ENCODE results near the gene VARS2. TPM values are rescaled to one million over a fixed set of nuclear protein-coding genes. Genes with fewer than 3 reads are reported as not detected.

Gene VARS2
- total RNA-seq, 2 donors from 2014 or later = 12.1 to 13.6 TPM

GRCh38 chr6:30881392-30882203 is 32.4 kb upstream of the VARS2 start:
- H3K36me3 ChIP-seq = no peaks in the 10 kb centered on the region
- no peak overlapping the region for H3K4me3 ChIP-seq
- no peak for TF ChIP-seq CTCF (IDR thresholded peaks at IDR 0.05)
- no peak for DNase-seq (ENCODE audit: low spot score)
- H3K27ac ChIP-seq = peak overlapping the region; percentile 88 to 95
- H3K27me3 ChIP-seq = no peaks in the 10 kb centered on the region
- no peaks in the 10 kb centered on the region for H3K9me3 ChIP-seq
- peaks cover 0 to 58% of the 10 kb centered on the region in 2 donors for H3K4me1 ChIP-seq

- Histone ChIP-seq H3K9me3 (no peaks in the 10 kb centered on the region), H3K27ac (peak overlapping the region; percentile 88 to 95), H3K27me3 (no peaks in the 10 kb centered on the region), H3K36me3 (no peaks in the 10 kb centered on the region), H3K4me3 (no peak overlapping the region), H3K4me1 (peaks cover 0 to 55% of the 10 kb centered on the region in 2 donors)
- DNase-seq (ENCODE audit: low spot score) = no peak
- no peak for TF ChIP-seq CTCF (IDR thresholded peaks at IDR 0.05)
Observed at GRCh38 chr6:30882204-30882758, 31.8 kb upstream of the VARS2 start.

- Histone ChIP-seq H3K4me1 (peaks cover 0 to 52% of the 10 kb centered on the region in 2 donors), H3K4me3 (peak overlapping the region in 1 of 2 donors; percentile 88)
- peak; percentile 71 for DNase-seq (ENCODE audit: low spot score)
Observed at GRCh38 chr6:30882759-30883684, 31.0 kb upstream of the VARS2 start.

GRCh38 chr6:30883685-30884520 is 30.1 kb upstream of the VARS2 start, which contains the start of gene DDR1:
Gene DDR1, plus strand, starts transcription at chr6:30884519. Its CDS starts 4,211 bp downstream, at chr6:30888730.
- Histone ChIP-seq H3K9me3 (no peaks in the 10 kb centered on the region), H3K4me1 (peaks cover 0 to 59% of the 10 kb centered on the region in 2 donors), H3K27ac (peak within 1 kb of the TSS; percentile 88 to 95), H3K4me3 (peak within 1 kb of the TSS; percentile 66 to 88), H3K36me3 (no peaks in the 10 kb centered on the region), H3K27me3 (no peaks in the 10 kb centered on the region)
- no peak for DNase-seq (ENCODE audit: low spot score)
- no peak for TF ChIP-seq CTCF (IDR thresholded peaks at IDR 0.05)

More at GRCh38 chr6:30882759-30883684, 31.0 kb upstream of the VARS2 start:
- Histone ChIP-seq H3K27me3 (no peaks in the 10 kb centered on the region), H3K27ac (peak overlapping the region; percentile 88 to 95), H3K9me3 (no peaks in the 10 kb centered on the region), H3K36me3 (no peaks in the 10 kb centered on the region)
- no peak for TF ChIP-seq CTCF (IDR thresholded peaks at IDR 0.05)
